GM19467 (cell line): ENCODE measurements around the gene INSYN2B.

Experiments used
- ATAC-seq: cut with Tn5 transposase; IDR thresholded peaks from one replicate; pipeline ENCODE4 v1.9.1; 2021; ENCODE audit warnings: mild to moderate bottlenecking, moderate library complexity; ENCODE audit not compliant: unreplicated experiment

Gene INSYN2B

DNA sequence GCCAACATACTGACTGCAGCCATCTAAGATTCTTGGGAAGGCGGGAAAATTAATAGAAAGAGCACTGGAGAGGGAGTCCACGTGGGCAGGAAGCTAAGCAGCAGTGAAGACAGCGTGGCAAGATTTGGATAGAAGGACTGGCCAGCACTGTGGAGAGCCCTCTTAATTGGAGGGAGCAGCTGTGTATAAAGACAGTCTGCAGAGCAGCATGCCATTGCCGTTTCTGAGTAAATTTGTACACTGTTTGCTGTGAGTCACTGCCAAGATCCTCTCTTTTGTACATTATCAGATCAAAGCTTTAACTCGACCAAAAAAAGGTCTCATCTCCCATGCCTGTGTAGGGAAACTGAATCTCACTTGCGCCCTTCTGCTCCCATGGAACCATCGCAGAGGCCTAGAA, 45.3 kb downstream of the INSYN2B start:
- no peak for ATAC-seq

DNA sequence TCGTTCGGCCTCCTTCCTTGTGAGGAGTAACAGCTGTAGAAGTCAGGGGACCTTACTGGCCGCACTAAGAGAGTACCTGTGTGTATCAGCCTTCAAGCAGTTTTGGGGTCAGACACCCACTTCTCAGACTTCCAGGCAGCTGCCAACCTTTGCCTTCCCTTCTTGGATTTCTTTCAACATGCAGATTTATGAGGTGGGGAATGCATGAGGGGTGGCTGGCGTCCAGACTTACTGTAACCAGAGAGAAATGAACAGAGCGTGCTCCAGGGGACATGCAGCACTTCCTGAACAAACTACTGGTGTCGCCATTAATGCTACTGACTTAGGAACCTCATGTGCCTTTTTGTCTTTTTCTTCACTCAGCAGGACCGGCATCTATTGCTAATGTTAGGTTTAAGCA, 46.7 kb downstream of the INSYN2B start:
- ATAC-seq: no peak

DNA sequence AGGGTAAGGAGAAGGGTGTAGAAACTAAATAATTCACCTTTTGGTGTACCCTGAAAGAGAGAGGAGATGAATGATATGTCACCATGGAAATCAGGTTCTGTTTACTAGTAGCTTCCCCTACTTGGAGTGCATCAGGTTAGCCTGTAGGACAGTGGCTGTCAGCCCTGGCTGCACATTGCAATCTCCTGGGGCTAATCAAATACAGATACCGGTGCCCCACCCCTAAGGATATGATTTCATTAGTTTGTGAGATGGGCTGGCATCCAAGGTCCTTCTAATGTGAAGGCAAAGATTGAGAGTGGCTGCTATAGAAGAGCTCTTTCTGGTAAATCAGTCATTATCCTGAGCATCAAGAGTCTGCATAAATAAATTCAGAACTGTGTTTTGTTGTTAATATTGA, 47.2 kb downstream of the INSYN2B start:
- no peak for ATAC-seq

DNA sequence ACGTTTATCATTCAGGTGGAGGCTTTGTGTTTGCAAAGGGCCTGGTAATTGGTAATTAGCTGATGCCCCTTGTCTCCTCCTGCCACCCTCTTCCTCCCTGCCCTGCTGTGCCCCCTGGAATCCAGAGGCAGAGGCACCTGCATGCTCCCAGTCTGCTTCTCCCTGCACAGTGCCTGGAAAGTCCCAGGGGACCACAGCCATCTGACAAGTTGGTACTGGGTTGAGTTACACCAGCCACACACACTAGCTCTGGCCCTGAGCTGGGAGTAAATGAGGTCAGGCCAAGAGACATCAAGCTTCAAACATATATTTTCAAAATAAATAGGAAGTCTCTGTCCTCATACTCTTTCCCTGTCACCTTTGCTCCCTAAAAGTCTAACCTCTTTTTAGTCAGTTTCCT, 56.3 kb downstream of the INSYN2B start:
- ATAC-seq: no peak

DNA sequence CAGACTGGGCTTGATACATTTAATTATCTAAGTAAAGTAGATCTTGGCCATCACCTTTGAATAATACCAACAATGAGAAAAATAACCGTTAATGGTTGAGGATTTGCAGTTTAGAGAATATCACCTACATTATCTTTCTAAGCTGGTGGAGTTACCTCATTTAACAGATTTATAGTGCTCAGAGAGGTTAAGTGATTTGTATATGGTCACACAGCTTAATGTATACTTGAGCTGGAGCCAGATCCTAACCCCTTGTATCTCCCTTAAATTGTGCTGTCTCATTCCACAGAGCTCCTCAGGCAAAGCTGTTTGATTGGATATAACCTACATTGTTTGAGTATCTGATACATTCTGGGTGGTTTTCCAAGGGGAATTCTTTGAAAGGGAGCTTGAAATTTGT, 57.8 kb downstream of the INSYN2B start:
- no peak for ATAC-seq

DNA sequence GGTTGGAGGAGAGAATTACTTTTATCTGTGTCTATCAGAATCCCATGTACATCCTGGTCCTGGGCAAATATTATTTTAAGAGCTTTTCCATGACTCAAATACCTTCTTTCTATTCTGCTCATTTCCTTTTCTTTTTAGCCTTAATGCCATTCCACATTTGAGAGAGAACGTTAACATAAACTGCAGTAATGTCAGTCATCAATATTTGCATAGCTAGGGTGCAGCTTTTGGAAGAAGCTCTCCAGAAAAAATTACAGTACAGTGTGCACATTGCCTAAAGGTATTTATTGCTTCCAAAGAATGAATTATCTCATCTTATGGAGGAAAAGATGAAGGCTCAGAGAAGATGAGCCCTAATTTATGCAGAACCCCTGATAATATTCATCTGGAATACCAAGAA, 58.3 kb downstream of the INSYN2B start:
- ATAC-seq: no peak

DNA sequence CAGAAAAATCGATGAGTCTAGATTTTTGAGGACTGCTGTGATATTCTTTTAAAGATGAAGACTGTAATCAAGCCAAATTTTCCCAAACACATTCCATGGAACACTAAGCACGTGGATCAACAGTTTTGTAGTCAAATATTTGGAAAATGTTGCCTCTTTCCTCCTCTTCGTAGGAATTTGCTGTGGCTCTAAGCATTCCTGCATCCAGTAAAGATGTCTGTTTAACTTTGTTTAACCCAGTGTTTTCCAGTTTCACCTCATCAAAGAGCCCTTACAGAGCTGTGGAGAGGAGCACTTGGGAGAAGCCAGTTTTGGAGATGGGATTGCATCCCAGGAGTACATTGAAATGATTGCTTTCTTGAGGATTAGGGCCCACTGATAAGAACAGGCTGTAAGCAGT, 58.9 kb downstream of the INSYN2B start:
- ATAC-seq: no peak

DNA sequence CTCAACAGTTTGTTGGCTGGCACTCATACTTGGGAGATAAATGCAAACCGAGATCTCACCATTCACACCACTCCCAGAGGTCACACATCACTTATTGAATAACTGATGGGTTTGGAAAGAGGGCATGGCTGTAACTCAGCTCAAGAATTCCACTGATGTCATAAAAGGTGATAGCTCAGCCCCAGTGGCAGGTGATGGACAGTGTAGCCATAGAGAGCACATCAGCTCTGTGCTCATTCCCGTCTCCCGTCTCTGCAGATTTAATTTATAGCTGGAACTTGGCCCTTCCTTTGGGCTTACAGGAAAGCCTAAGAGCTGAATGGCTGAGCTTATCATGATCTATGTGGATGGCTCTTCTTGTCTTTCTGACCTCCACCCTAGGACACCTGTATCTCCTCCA, 59.8 kb downstream of the INSYN2B start:
- no peak for ATAC-seq

DNA sequence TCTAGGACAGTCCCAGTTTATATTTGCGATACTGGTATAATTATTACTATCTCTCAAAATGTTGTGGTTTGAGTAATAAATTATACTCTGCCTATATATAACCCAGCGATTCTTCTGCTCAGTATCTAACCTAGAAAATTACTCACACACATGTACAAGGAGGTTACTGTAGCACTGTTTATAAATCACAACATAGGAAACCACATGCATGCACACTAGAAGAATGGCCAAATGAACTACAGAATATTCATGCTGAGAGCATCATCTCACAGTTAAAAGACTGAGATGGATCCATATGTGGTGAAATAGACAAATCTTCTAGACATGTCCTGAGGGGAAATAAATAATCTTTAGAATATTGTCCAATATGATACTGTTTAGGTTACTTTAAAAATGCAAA, 62.1 kb downstream of the INSYN2B start:
- ATAC-seq: no peak

DNA sequence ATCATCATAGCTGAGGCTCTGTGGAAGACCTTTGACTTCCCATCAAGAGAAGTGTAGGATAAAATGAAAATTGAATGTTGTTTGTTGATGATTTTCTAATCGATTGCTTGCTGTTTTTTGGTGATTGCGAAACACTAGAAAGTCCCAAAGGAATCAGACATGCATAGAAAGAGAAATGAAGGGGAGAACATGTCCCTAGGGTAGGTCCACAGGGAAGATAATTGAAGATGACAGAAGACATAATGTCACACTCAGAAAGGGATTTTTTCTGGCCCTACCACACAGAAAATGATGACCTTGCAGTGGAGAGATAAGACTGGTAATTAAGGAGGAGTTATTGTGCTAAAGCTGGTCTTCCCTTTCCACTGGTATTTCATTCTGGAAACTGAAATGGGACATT, 62.8 kb downstream of the INSYN2B start:
- ATAC-seq: no peak

DNA sequence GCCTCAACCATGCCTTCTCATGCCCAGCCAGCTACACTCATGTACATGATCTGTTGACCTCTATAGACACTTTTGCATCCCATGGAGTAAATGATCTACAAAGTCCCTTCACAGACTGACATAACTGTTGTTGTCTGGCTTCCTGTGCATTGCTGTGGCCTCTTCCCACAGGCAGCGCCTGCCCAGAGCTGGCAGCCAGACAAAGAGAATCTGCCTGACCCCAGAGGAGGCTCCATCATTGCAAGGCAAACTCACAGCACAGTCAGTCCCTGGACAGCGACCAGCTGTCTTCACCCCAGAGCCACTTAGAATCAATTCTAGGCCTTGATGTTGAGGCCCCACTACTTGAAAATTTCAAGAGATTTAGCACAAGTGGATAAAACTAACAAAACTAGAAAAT, 65.5 kb downstream of the INSYN2B start:
- ATAC-seq: no peak

DNA sequence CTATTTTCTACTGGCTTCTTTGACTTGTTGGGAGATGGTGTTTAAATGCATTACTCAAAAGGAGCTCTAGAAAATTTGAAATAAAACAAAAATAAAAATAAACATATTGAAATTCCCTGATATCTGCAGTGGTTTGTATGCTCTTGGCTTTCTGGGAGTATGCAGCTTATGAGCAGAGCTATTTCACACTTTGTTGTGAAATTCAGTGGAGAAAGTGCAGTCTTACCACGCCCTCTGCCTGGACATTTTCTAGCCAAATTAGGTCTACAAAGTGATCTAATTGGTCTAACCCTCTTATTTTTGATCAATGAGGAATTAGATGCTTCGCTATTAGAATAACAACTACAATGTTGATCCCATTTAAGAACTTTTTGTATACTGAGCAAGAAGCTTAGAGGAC, 66.8 kb downstream of the INSYN2B start:
- no peak for ATAC-seq

DNA sequence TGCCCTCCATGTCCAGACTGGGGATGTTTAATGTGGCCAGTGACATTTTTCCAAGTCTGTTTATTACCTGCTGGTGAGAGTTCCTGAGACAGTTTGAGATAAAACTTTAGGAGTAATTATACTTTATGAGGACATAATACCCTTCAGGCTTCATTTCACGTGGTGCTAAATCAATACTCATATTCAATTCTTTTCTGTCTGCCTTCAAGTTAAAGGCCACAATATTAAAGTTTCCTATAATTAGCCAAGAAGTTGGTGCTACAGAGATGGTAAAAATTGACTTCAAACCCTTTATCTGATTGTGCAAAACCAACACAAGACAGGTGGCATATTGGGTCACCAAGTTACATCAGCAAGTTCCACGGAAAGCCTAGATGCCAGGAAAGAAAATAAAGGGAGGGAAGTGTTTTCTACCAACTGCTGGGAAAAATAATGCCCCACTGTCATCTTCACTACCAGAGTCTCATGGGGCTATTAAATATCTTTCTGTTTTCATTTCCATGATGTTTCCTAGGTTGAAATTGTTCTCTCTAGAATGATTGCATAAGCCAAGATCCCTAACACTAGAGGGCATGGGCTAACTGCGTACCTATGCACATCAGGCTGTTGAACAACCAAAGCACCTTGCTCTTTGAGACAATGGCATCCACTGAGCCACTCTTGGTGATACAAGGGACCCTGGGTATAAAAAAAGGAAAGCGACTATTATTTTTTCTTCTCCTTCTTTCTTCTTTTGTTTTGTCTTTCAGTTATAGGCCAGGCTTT, 68.7 kb downstream of the INSYN2B start:
- no peak for ATAC-seq

DNA sequence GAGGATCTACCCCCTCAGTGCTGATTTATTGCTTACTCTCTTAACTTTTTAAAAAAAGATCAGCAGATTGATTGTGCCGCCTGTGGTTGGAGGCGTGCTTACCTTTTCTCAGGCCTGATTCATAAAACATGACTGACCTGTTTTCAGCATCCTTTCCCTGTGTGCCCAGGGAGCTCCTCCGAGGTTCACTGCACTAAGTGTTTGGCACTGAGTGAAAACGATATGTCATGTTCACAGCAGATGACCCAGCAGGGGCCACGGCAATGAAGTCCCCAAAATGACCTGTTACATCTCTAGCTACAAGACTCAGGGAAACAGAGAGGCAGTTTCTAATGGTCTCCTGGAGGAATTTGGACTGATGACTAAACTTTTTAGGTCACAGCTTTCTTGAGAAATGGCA, 69.9 kb downstream of the INSYN2B start:
- no peak for ATAC-seq

DNA sequence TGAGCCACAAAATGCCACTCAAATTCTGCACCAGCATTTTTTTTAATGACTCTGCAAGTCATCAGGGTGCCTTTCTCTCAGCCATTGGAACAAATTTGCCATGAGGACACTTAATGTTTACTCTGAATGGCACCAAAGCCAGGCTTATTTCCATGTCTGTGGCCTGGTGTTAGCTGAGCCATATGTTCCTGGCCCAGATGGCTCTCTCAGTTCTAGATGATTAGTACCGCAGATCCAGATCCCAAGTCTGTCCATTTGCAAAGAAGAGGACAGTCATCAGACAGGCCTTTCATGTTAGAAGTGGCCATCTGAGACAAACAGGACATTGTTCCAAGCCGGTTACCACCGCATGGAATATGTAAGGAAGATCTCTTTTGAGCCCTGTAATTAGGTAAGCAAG, 70.3 kb downstream of the INSYN2B start:
- ATAC-seq: no peak

DNA sequence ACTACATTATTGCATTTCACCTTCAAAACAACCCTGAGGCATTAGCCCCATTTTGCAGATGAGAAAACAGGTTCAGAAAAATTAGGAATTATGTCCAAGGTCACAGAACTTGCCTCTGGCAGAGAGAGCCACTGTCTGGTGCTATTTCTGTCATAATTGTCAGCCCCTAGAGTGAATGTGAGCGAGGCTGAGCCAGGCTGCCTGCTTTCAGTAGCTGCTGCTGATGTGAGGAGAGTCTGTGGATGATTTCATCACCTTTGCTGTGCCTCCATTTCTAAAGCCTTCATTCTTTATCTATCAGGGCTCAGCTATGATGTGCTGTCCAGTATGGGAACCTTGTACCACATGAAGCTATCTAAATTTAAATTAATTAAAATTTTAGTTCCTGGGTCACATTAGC, 71.4 kb downstream of the INSYN2B start:
- no peak for ATAC-seq

DNA sequence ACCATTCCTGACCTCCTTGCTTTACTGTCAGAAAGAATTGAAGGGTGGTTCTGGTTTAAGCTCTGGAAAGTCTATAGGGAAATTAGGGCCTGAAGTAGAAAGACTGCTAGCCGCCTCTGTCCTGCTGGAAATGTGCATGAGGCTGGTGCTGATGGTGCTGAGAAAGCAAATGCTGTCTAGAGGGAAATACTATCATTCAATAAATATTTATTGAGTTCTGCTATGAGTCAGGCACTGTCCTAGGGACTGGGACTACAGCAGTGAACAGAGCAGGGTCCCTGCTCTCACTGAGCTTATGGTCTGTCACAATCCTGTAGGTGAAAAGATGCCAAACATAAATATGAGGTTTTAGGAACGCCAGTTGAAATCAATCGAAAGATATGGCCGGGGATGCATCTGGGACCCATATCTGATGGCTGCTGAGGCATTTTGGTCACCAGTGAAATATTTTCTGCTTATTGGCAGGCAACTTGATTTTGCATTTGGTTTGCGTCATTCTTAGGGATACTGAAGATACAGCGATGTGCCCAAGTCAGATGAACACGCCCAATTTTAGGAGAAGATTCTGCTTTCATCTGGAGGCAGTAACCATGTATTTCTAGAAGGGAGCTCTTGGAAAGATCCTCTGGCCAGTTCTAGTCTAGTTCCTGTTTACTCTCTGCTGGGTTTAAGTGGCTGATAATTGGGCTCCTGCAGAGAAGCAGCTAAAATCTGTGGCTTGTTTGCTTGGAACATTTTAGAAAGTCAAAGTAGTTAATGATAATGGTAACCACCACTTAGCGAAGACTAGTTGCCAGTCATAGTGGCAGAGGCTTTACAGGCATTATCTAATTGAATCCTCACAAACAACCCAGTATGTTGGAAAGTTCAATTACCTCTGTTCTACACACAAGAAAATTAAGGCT, 73.3 kb downstream of the INSYN2B start:
- no peak for ATAC-seq

DNA sequence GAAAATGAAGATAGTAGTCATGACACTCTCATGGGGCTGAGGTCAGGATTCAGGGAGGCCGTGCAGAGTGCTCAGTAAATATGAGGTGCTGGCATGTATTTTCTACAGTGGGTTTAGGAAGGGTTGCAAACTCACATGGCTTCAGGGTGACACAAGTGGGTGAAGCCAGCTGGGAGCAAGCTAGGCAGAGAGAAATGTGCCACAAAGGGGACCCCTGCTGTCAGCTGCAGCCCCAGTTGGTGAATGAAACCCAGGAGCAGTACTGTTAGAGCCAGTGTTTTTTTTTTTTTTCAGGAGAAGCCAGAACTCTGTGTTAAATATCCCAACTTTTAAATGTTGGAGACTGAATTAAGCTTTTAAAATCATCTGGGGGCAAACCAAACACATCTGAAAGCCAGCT, 75.3 kb downstream of the INSYN2B start:
- no peak for ATAC-seq

DNA sequence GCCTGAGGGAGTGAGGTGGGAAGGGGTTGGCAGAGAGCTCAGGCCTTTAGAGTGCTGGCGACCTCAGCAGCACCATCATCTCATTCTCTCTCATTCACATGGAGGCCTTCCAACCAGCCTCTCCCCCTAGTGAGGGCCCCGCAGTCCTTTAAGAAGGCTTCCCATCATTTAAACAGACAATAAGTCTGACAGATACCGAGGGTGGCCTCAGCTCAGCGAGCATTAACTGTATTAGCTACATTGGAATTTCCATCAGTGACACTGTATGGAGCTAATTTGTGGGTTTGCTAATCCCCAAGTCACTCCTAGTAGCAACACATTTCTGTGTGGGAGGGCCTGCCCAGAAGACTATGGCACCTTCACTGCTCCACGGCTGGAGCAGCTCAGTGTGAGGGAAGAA, 75.8 kb downstream of the INSYN2B start:
- ATAC-seq: no peak

DNA sequence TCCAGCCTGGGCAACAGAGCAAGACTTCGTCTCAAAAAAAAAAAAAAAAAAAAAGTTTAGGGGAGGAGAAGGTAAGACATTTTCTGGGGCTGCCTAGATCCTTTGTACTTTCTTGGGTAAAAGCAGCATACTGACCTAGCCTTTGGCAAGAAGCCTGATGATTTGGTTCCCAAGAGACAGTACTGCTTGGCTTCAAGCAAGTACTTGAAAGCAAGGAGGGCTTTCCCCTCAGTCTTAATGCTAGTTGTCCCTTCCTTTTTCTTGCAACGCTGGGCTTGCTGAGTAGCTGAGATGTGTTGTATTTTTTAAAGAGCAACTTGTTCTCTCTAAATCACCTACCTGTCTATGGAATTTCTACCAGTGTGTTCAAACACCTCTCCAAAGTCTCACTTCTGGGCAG, 76.2 kb downstream of the INSYN2B start:
- ATAC-seq: no peak

DNA sequence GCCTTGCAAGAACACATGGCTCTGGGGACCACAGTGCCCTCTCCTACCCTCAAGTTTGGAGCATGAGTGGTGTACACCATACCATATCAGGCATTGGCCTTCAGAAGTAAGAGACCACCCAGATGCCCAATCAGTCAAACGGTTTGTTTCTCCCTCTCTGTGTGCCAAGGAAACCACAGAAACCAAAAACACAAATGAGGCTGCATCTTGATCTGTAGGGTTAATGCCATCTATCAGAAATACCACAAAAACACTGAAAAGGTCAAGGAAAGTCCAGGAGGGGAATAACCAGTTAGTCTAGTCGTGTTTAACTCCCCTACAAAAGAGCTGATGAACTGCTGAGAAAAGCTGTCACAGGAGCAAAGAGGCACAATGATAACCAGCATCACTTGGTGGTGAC, 78.4 kb downstream of the INSYN2B start:
- ATAC-seq: no peak

DNA sequence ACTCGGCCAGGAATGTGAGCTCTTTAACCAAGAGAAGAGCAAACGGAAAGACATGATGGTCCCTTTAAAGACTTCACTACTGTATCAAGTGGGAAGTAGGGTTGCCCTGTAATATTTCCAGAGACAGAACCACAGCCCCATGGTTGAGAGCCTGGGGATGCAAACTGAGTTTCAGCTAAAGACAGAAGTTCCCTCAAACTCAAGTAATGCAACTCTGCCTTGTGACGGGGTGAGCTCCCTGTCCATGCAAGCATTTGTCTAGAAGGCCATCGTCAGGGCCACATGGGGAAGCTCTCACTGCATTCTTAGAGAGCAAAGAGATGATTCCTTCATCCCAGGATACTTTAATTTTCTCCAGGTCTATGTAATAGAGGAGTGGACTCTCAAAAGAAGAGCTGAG, 82.8 kb downstream of the INSYN2B start:
- no peak for ATAC-seq
